Measurements from ENCODE around the gene SFMBT2. TPM values are rescaled to one million over a fixed set of nuclear protein-coding genes. Genes with fewer than 3 reads are reported as not detected.

Gene SFMBT2
- total RNA-seq, 1 donor from 2014 or later = 1.3 TPM

DNA sequence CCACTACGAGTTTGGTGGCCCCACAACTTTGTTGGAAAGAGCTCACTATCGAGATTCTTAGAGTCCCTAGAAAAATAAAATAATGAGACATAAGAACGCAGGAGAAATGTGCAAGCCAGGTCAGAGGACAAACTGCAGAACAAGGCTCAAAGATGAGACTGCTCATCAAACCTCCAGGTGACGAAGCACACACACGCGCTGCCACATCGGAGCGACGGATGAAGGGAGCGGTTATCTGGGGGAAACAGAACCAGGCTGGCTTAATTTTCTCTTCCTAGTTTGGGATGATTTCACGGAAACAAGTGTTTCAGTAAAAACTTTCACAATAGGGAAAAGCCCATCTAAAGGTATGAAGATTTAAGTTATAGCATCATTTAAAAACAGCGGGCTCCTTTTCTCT, 231.3 kb downstream of the SFMBT2 start:
- no peak for ATAC-seq

- no peak for ATAC-seq
These were observed 236.9 kb downstream of the SFMBT2 start for GRCh38 chr10:7173948-7174347.

DNA sequence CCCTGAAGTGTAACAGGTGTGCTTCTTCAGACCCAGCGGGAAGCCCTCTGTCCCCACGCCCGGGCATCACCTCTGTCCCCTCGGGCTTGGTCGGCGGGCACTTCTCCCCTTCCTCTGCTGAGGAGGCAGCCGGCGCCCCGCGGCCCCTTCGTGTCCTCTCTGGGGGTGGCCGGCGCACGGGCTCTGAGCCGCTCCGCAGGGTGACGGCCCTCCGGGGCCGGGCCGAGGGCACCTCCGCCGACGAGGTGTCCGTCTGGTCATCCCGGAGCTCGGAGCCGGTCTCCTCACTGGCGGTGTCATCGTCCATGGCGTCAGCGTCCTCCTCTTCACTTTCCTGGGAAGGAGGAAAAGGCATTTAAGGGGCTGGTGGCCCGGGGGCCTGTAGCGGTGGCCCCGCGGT, 239.0 kb downstream of the SFMBT2 start:
- no peak for ATAC-seq

DNA sequence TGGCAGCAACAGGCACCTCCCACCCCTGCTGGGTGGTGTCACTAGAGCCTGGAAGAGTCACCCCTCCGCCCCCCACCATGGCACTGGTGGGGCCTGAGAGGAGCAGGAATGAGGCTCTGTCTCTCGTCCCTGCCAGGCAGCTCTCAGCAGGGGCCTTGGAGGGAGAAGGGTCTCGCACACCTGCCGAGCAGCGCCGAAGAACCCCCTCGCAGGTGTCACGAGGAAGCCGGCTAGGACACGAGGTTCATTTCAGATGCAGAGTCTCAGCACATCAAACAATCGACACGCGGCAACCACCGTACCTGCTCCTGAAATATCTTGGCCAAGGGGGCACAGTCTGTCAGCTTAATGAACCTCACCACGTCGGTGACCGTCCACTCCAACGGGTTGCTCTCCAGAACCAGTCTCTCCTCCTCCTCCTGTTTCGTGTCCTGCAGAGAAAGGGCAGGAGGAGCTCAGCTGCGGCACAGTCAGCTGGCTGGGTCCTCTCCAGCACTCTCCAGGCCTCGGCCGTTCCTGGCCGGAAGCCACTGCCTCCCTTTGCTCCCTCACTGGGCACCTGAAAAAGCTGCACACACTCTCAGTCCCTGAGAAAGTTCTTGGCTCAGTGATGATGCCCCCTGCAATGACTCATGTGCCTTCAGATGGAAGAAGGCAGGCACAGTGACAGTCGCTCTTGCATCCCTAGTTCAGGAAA, 240.1 kb downstream of the SFMBT2 start:
- no peak for ATAC-seq

- ATAC-seq = no peak
These were observed 242.4 kb downstream of the SFMBT2 start for GRCh38 chr10:7168414-7168813.

DNA sequence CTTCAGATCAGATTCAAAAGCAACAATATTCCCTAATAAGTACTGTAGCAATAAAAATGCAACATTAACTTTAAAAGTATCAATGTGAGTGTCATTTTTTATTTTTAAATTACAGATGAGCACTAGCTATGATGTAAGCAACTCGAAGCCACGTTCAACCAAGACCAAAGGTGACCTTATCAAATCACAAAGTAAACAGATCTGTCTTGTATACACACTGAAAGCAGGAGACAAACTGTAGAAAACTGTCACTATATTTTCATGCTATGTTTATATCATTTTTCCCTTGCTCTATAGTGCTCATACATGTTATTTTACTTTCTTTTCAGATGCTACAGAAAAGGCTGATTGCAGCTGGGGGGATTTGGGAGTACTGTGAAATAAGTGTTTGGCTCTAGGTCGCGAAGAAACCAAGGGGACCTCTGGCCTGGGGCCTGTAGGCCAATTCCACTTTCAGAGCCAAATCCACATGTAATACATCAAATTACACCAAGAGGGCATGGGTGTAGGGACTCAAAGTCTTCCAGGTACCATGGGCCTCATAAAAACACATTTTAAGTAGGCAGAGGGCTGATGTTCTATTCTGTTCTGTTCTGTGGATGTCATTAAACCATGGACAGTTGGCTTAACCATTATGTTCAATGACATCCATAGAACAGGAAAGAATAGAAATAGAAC, 245.2 kb downstream of the SFMBT2 start:
- ATAC-seq = no peak

DNA sequence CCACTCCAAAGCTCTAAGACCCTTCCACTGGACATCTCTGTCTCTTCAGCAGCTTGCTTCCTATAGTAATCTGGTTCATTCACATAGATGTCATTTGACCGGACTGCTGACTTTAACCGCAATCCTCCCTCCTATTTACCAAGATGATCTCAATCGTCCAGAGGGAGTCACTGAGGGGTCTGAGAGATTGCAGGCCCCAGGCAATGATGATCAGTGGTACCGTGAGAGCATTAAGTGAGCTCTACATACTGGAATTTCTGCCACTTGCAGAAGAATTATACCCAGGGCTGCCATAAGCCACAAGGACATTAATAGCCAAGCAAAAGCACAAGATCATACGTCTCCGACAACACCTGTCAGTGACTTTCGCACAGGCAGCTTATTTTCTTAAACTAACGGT, 245.9 kb downstream of the SFMBT2 start:
- ATAC-seq = no peak

- no peak for ATAC-seq
These were observed 248.5 kb downstream of the SFMBT2 start for GRCh38 chr10:7162331-7162730.

GRCh38 chr10:7161484-7162250, 249.2 kb downstream of the SFMBT2 start:
- no peak for ATAC-seq

- ATAC-seq = no peak
These were observed 250.9 kb downstream of the SFMBT2 start for GRCh38 chr10:7159928-7160327.

- no peak for ATAC-seq
These were observed 251.3 kb downstream of the SFMBT2 start for GRCh38 chr10:7159517-7159916.

DNA sequence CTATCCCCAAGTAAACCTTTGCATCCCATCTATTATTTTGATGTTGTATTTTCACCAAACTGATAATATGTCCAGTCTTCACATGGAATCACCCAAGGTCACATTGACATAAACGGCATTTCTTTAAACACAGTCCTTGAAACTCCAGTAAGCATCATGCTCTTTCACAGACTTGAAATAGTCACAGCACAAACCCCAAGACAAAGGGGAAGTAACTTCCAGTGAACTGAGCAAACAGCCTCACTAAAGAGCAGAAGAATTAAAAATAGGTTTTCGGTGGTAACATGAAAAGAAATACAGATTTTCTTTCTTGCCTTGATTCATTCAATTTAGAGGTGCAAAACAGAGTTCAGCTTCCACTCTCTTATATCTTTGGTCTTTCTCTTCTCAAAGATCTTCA, 253.7 kb downstream of the SFMBT2 start:
- ATAC-seq = no peak

DNA sequence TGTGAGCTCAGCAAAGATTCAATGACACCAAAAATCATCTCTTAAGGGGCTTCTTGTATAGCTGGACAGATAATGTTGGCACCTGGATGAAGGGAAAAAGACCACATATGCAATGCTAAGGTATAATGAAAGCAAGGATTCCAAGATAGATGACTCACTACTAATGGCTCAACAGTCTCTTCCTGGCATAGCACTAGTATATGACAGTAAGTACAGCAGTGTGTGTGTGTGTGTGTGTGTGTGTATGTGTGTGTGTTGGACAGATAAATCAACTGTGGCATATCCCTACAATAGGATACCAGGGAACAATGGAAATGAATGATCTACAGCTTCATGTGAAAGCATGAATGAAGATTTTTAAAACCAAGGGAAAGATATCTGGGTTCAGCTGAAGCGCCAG, 257.1 kb downstream of the SFMBT2 start:
- ATAC-seq = peak; percentile 42

- no peak for ATAC-seq
These were observed 257.9 kb downstream of the SFMBT2 start for GRCh38 chr10:7152982-7153381.

DNA sequence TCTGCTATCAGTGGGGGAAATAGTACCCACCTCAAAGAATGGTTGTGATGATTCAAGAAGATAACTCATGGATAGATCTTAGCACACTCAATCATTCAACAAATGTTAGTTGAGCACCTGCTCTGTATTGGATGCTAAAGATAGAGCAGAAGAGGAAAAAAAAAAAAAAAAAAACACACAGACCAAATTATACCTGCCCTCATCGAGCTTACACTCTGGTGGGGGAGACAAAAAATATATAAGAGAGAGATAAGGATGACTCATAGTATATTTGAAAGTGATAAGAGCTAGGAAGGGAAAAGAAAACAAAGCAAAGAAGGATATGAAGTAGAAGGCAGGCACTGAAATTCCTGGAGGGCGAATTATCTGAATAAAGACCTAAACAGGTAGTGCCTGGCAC, 258.5 kb downstream of the SFMBT2 start:
- no peak for ATAC-seq

DNA sequence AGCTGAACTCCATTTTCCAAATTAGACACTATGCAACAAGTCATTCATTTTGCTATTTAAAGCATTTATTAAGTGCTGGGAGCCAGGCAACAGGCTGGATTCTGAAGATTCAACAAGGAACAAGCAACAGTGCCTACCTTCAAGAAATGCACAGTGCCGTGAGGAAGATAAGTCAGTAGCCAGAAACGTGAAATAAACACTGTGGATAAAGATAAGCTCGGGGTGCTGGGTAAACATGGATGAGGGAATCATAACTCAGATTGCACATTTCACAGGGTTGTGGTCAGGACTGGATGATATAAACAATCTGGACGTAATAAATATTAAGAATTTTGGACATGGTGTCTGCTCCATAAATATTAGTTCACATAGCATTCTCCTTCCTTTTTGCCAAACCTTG, 259.3 kb downstream of the SFMBT2 start:
- ATAC-seq = no peak

GRCh38 chr10:7150349-7150748, 260.5 kb downstream of the SFMBT2 start:
- no peak for ATAC-seq

GRCh38 chr10:7146189-7146588, 264.6 kb downstream of the SFMBT2 start:
- no peak for ATAC-seq

GRCh38 chr10:7136016-7136415, 274.8 kb downstream of the SFMBT2 start:
- no peak for ATAC-seq

DNA sequence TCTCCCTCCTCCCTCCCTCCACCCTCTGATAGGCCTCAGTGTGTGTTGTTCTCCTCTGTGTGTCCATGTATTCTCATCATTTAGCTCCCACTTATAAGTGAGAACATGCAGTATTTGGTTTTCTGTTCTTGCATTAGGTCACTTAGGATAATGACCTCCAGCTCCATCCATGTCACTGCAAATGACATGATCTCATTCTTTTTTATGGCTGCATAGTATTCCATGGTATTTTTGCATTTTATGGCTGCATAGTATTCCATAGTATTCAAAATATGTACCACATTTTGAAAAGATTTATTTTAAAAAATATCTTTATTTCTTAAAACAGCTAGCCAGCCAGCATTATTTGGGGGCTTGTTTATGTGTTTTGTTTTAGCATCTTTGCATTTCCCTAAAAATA, 275.6 kb downstream of the SFMBT2 start:
- ATAC-seq = no peak

- ATAC-seq = no peak
These were observed 276.4 kb downstream of the SFMBT2 start for GRCh38 chr10:7134448-7134847.

DNA sequence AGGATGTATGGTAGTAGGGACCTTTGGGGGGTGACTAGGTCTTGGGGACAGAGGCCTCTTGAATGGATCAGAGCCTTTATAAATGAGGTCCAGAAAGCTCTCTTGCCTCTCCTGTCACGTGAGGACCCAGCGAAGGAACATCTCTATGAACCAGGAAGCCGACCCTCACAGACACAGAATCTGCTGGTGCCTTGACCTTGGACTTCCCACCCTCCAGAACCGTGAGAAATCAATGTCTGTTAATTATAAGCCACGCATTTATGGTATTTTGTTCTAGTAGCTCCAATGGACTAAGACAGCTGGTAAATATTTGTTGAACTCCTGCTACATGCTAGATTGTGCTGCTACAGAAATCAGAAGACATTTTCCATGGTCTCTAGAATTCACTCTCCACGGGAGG, 276.9 kb downstream of the SFMBT2 start:
- ATAC-seq = no peak

- ATAC-seq = no peak
These were observed 277.6 kb downstream of the SFMBT2 start for GRCh38 chr10:7133278-7133677.

Measured in esophagus mucosa (tissue), 1 donor.